Fibroblast of upper back skin (primary cell): ENCODE data around the gene RARRES1.

Source experiments
- DNase-seq: peaks from one replicate; pipeline ENCODE4 v3.0.0-alpha.2; 2013

The RARRES1 gene

GRCh38 chr3:158731938-158732855 is at the start of gene RARRES1:
RARRES1 (minus strand) TSS chr3:158732457; CDS start chr3:158732415, 42 bp downstream.
- DNase-seq, result peak; percentile 42

GRCh38 chr3:158781849-158782248 is 49.6 kb upstream of the RARRES1 start:
- no peak for DNase-seq

- DNase-seq, result no peak
These were observed 48.9 kb upstream of the RARRES1 start for GRCh38 chr3:158781191-158781590.

- DNase-seq, result no peak
These were observed 48.5 kb upstream of the RARRES1 start for GRCh38 chr3:158780766-158781165.

- DNase-seq, result no peak
These were observed 45.1 kb upstream of the RARRES1 start for GRCh38 chr3:158777161-158777873.

- DNase-seq, result no peak
These were observed 44.3 kb upstream of the RARRES1 start for GRCh38 chr3:158776531-158776930.

GRCh38 chr3:158775426-158776410 is 43.5 kb upstream of the RARRES1 start:
- no peak for DNase-seq

- DNase-seq, result no peak
These were observed 42.7 kb upstream of the RARRES1 start for GRCh38 chr3:158774965-158775364.

GRCh38 chr3:158773845-158774830 is 41.9 kb upstream of the RARRES1 start:
- peak; percentile 54 for DNase-seq

- DNase-seq, result no peak
These were observed 40.9 kb upstream of the RARRES1 start for GRCh38 chr3:158773166-158773565.

GRCh38 chr3:158771982-158772381 is 39.7 kb upstream of the RARRES1 start:
- DNase-seq, result no peak

- DNase-seq, result no peak
These were observed 39.3 kb upstream of the RARRES1 start for GRCh38 chr3:158771577-158771976.

GRCh38 chr3:158770741-158771350 is 38.6 kb upstream of the RARRES1 start:
- DNase-seq, result no peak

GRCh38 chr3:158769952-158770740 is 37.9 kb upstream of the RARRES1 start:
- peak; percentile 74 for DNase-seq

- no peak for DNase-seq
These were observed 37.3 kb upstream of the RARRES1 start for GRCh38 chr3:158769549-158769948.

- peak; percentile 94 for DNase-seq
These were observed 36.8 kb upstream of the RARRES1 start for GRCh38 chr3:158768881-158769543.

GRCh38 chr3:158768361-158768787 is 36.1 kb upstream of the RARRES1 start:
- DNase-seq, result peak; percentile 55

GRCh38 chr3:158766364-158766763 is 34.1 kb upstream of the RARRES1 start:
- no peak for DNase-seq

GRCh38 chr3:158765518-158766205 is 33.4 kb upstream of the RARRES1 start:
- peak; percentile 24 for DNase-seq
